Measurements from ENCODE around the gene NCOR1.

- TF ChIP-seq EP300 (IDR thresholded peaks at IDR 0.05; ENCODE audit: borderline replicate concordance) (no peak), TCF12 (IDR thresholded peaks at IDR 0.05; ENCODE audit: low read depth) (no peak), MAX (IDR thresholded peaks at IDR 0.05) (no peak), TEAD4 (IDR thresholded peaks at IDR 0.05) (no peak), YY1 (IDR thresholded peaks at IDR 0.05; ENCODE audit: low read depth) (no peak), FOXM1 (IDR thresholded peaks at IDR 0.05; ENCODE audit: borderline replicate concordance, low read depth) (no peak)
These were observed 28.1 kb upstream of the NCOR1 start for GRCh38 chr17:16243385-16243784.

All from Ishikawa (cell line).